Prostate gland (tissue), 2 donors: Measurements from ENCODE around the gene CAMK2B.

ENCODE experiments used
- POLR2A ChIP-seq: fragments of 450-650 bp; IDR thresholded peaks from one replicate; pipeline ENCODE4 v1.6.1; 2016; ENCODE audit warnings: antibody characterized with exemption, mild to moderate bottlenecking
- TF ChIP-seq, protein P1 (sequence below), 4 experiments: fragments of 200-600 bp in 2 of 4; fragments of 450-650 bp in 2 of 4; sonication (generic) in 2 of 4; IDR thresholded peaks; 1 replicate in 3 of 4; 2 replicates in 1 of 4; pipeline ENCODE4 v1.5.1; 2016 to 2019; ENCODE audit warnings: antibody characterized with exemption in 4 of 4, mild to moderate bottlenecking in 2 of 4, moderate library complexity in 2 of 4

DNA sequence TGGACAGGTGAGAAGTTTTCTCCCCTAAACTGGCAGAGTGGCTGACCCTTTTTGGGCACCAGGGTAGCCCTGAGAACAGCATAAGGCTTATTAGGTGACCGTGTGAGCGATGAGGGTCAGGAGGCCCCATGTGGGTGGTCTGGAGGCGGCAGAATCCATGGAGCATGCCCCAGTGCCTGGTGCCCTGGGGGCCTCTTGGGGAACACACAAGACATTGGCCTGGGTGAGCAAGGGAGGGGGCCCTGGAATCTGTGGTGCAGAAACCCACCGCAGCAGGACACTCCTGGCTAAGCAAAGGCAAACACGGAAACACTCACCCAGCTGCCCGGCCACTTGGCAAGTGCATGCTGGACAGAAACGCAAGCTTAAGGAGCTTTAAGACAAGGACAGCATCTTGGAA lies 95.1 kb downstream of the CAMK2B start:
- no peak for TF ChIP-seq POLR2A
- TF ChIP-seq, protein P1, sequence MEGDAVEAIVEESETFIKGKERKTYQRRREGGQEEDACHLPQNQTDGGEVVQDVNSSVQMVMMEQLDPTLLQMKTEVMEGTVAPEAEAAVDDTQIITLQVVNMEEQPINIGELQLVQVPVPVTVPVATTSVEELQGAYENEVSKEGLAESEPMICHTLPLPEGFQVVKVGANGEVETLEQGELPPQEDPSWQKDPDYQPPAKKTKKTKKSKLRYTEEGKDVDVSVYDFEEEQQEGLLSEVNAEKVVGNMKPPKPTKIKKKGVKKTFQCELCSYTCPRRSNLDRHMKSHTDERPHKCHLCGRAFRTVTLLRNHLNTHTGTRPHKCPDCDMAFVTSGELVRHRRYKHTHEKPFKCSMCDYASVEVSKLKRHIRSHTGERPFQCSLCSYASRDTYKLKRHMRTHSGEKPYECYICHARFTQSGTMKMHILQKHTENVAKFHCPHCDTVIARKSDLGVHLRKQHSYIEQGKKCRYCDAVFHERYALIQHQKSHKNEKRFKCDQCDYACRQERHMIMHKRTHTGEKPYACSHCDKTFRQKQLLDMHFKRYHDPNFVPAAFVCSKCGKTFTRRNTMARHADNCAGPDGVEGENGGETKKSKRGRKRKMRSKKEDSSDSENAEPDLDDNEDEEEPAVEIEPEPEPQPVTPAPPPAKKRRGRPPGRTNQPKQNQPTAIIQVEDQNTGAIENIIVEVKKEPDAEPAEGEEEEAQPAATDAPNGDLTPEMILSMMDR (IDR thresholded peaks at IDR 0.05): no peak
